Mucosa of stomach (tissue), 1 donor: ENCODE data around the gene VWA5A.
"Not testable (repeated sequence)": the region's sequence is repeated elsewhere in the genome, so short reads cannot be mapped to it uniquely, and the experiment has no call there.

Experiments
- H3K27me3 ChIP-seq: one replicate; pipeline ENCODE4 v1.7.0; 2013; ENCODE audit warnings: mild to moderate bottlenecking, low read length; ENCODE audit not compliant: control insufficient read depth, insufficient read depth
- H3K36me3 ChIP-seq: one replicate; pipeline ENCODE4 v1.7.0; 2013; ENCODE audit warnings: low read length; ENCODE audit not compliant: control insufficient read depth, insufficient read depth
- H3K4me1 ChIP-seq: one replicate; pipeline ENCODE4 v1.7.0; 2013; ENCODE audit warnings: mild to moderate bottlenecking, low read length; ENCODE audit not compliant: control insufficient read depth, insufficient read depth
- H3K4me3 ChIP-seq: one replicate; pipeline ENCODE4 v1.7.0; 2013; ENCODE audit warnings: low read length
- H3K9ac ChIP-seq: one replicate; pipeline ENCODE4 v1.7.0; 2013; ENCODE audit warnings: mild to moderate bottlenecking, low read length, moderate library complexity
- H3K9me3 ChIP-seq: one replicate; pipeline ENCODE4 v1.7.0; 2013; ENCODE audit warnings: mild to moderate bottlenecking, low read length, moderate library complexity; ENCODE audit not compliant: control insufficient read depth
- donor health status: Pancreatic carcinoma.

Gene VWA5A

GRCh38 chr11:124108156-124108555 lies 7.1 kb upstream of the VWA5A start:
- H3K9me3 ChIP-seq = no peaks in the 10 kb centered on the region
- H3K36me3 ChIP-seq = no peaks in the 10 kb centered on the region
- H3K4me1 ChIP-seq = peaks cover 4% of the 10 kb centered on the region
- H3K4me3 ChIP-seq = no peak overlapping the region
- H3K27me3 ChIP-seq = no peaks in the 10 kb centered on the region
- no peak overlapping the region for H3K9ac ChIP-seq

GRCh38 chr11:124109377-124109776 lies 5.9 kb upstream of the VWA5A start:
- Histone ChIP-seq H3K4me3 (no peak overlapping the region), H3K9me3 (no peaks in the 10 kb centered on the region), H3K36me3 (no peaks in the 10 kb centered on the region), H3K4me1 (peaks cover 4% of the 10 kb centered on the region), H3K9ac (no peak overlapping the region), H3K27me3 (no peaks in the 10 kb centered on the region)

DNA sequence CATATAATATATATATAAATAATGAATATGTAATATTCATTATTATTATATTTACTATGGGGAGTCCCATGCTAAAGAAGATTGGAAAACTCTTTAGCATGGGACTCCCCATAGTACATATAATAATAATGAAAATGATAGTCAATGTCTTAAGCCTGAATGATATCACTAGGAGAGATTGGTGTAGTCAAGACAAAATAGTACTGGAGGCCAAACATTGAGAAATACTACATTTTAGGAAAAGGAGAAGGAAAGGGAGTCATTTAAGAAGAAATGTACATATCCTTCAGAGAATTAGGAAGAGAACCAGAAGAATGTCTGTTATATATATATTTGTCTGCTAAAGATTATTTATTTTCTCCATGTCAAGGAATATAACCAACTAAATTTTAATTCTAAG lies 5.0 kb upstream of the VWA5A start:
- Histone ChIP-seq H3K4me3 (no peak overlapping the region), H3K36me3 (no peaks in the 10 kb centered on the region), H3K9me3 (no peaks in the 10 kb centered on the region), H3K4me1 (peaks cover 1% of the 10 kb centered on the region), H3K27me3 (no peaks in the 10 kb centered on the region), H3K9ac (no peak overlapping the region)

- Histone ChIP-seq H3K9me3 (no peaks in the 10 kb centered on the region), H3K9ac (no peak overlapping the region), H3K36me3 (no peaks in the 10 kb centered on the region), H3K4me3 (no peak overlapping the region), H3K4me1 (no peaks in the 10 kb centered on the region), H3K27me3 (no peaks in the 10 kb centered on the region)
Observed at GRCh38 chr11:124113890-124114289, 1.4 kb upstream of the VWA5A start.

- Histone ChIP-seq H3K4me3 (peak overlapping the region; percentile 75), H3K36me3 (no peaks in the 10 kb centered on the region), H3K9ac (peak overlapping the region; percentile 79), H3K9me3 (no peaks in the 10 kb centered on the region), H3K27me3 (no peaks in the 10 kb centered on the region), H3K4me1 (no peaks in the 10 kb centered on the region)
Observed at GRCh38 chr11:124115782-124116616, 749 bp downstream of the VWA5A start.

- H3K9ac ChIP-seq = no peak overlapping the region
- no peaks in the 10 kb centered on the region for H3K4me1 ChIP-seq
- peaks cover 12% of the 10 kb centered on the region for H3K36me3 ChIP-seq
- no peaks in the 10 kb centered on the region for H3K27me3 ChIP-seq
- H3K9me3 ChIP-seq = no peaks in the 10 kb centered on the region
- no peak overlapping the region for H3K4me3 ChIP-seq
Observed at GRCh38 chr11:124119103-124119502, 3.9 kb downstream of the VWA5A start.

DNA sequence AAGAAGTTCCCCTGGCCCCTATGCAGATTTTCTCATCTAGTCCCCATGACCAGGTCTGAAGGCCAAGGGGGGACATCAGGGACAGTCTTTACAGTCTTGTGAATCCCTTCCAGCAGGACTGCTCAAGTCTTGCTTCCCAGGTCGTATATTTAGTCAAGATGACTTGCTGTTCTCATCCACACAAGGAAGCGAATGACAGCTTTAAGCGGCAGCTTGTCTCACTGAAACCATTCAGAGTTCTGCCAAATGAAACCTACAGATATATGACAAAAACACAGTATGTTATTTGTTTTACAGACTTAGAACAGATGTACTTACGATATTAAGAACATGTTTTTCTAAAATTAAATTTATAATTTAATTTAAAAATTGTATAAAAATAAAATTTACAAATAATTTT lies 5.6 kb downstream of the VWA5A start:
- Histone ChIP-seq H3K9me3 (no peaks in the 10 kb centered on the region), H3K27me3 (no peaks in the 10 kb centered on the region), H3K36me3 (peaks cover 12% of the 10 kb centered on the region), H3K4me3 (no peak overlapping the region), H3K4me1 (no peaks in the 10 kb centered on the region), H3K9ac (no peak overlapping the region)

DNA sequence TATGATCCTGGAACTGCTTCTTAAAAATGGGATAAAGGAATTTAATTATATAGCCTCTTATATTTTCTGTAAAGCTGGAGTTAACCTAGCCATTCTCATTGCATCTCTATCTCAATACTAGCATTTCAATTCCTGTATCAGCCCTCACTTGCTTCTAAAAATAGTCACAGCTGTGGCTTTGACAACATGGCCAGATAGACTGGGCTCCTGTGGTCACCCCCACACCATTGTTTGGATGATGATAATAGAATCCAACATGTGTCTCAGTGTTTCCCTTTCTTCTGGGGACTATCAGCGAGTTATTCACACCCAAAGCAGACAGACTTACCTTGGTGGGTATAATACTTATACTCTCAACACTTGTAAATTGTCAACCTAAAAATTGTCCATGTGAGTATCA lies 6.9 kb downstream of the VWA5A start:
- H3K4me1 ChIP-seq = no peaks in the 10 kb centered on the region
- no peak overlapping the region for H3K4me3 ChIP-seq
- H3K36me3 ChIP-seq = peaks cover 12% of the 10 kb centered on the region
- no peaks in the 10 kb centered on the region for H3K9me3 ChIP-seq
- H3K9ac ChIP-seq = no peak overlapping the region
- no peaks in the 10 kb centered on the region for H3K27me3 ChIP-seq

DNA sequence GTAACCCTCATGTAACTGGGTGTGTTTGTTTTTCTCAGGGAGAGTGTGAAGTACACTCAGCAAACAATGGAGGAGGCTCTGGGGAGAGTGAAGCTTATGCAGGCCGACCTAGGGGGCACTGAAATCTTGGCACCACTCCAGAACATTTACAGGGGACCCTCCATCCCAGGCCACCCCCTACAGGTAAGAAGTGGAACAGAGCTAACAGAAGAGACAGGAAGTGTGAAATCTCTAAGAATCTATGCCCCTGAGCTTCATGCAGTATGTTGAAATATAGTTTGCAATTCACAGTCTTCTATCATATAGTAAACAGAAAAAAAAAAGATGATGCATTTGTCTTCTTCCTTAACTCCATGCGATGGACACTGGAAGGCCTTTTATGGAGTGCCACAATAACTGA lies 8.4 kb downstream of the VWA5A start:
- no peaks in the 10 kb centered on the region for H3K4me1 ChIP-seq
- no peaks in the 10 kb centered on the region for H3K27me3 ChIP-seq
- H3K9ac ChIP-seq = no peak overlapping the region
- peaks cover 12% of the 10 kb centered on the region for H3K36me3 ChIP-seq
- H3K4me3 ChIP-seq = no peak overlapping the region
- no peaks in the 10 kb centered on the region for H3K9me3 ChIP-seq

GRCh38 chr11:124127134-124127533 lies 11.9 kb downstream of the VWA5A start:
- not testable (repeated sequence) for H3K4me3 ChIP-seq, H3K9me3 ChIP-seq, H3K4me1 ChIP-seq, H3K9ac ChIP-seq, H3K27me3 ChIP-seq
- H3K36me3 ChIP-seq = peaks cover 12% of the 10 kb centered on the region

DNA sequence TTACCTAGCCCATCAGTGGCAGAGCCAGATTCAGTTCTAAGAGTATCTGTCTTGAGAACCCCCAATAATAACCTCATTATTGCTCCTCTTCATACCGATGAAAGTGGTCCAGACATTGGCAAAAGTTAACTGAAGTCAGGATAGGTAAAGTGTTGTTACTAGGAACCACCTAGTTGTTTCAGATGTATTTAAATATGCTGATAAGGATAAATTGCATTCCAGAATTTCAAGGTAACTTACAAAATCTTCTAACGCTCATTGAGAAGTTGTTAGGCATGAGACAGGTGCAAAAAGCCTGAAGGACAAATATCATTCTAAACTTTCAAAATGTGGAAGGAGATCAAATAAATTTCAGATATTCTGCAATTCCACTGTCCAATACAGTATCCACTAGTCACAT lies 27.8 kb downstream of the VWA5A start:
- Histone ChIP-seq H3K9me3 (no peaks in the 10 kb centered on the region), H3K9ac (no peak overlapping the region), H3K27me3 (no peaks in the 10 kb centered on the region), H3K4me1 (no peaks in the 10 kb centered on the region), H3K4me3 (no peak overlapping the region), H3K36me3 (no peaks in the 10 kb centered on the region)

- H3K27me3 ChIP-seq = no peaks in the 10 kb centered on the region
- H3K4me1 ChIP-seq = no peaks in the 10 kb centered on the region
- no peak overlapping the region for H3K9ac ChIP-seq
- no peak overlapping the region for H3K4me3 ChIP-seq
- H3K36me3 ChIP-seq = no peaks in the 10 kb centered on the region
- H3K9me3 ChIP-seq = no peaks in the 10 kb centered on the region
Observed at GRCh38 chr11:124147951-124148350, 32.7 kb downstream of the VWA5A start.

DNA sequence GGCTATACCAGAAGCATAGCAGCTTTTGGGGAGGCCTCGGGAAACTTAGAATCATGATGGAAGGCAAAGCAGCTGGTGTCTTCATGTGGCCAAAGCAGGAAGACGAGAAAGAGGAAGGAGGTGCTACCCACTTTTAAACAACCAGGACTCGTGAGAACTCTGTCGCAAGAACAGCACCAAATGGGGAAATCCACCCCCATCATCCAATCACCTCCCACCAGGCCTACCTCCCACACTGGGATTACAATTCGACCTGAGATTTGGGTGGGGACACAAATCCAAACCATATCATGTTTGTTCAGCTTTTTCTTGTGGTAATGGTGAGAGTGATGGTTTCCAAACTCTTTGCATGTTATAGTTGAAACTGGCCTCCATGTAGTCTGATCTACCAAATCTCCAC lies 35.4 kb downstream of the VWA5A start:
- Histone ChIP-seq H3K4me3 (no peak overlapping the region), H3K36me3 (no peaks in the 10 kb centered on the region), H3K9ac (no peak overlapping the region), H3K27me3 (no peaks in the 10 kb centered on the region), H3K9me3 (no peaks in the 10 kb centered on the region), H3K4me1 (no peaks in the 10 kb centered on the region)
